Heart right ventricle (tissue), 16 donors: ENCODE results near the gene LYSMD3. TPM values are rescaled to one million over a fixed set of nuclear protein-coding genes. Genes with fewer than 3 reads are reported as not detected.

ENCODE experiments used
- ATAC-seq, 8 donors: fragments of 200-7000 bp; cut with Tn5 transposase; one replicate each; pipeline ENCODE4 v1.9.1; 2020; ENCODE audit warnings: mild to moderate bottlenecking in 8 of 8, moderate library complexity in 8 of 8, moderate number of reproducible peaks in 1 of 8
- DNase-seq, 2 donors: peaks; one replicate each; pipeline ENCODE4 v3.0.0-alpha.2; 2020
- H3K27ac ChIP-seq, 10 donors: fragments of 200-600 bp; sonication (generic) in 2 of 10; one replicate each; pipeline versions ENCODE4 v1.5.0 to v1.8.0; 2020 to 2022; ENCODE audit warnings: mild to moderate bottlenecking in 3 of 10
- H3K27me3 ChIP-seq, 7 donors: fragments of 200-600 bp; one replicate each; pipeline ENCODE4 v1.8.0; 2021 to 2022; ENCODE audit warnings: mild to moderate bottlenecking in 2 of 7
- H3K36me3 ChIP-seq, 9 donors: fragments of 200-600 bp; sonication (generic) in 1 of 9; one replicate each; pipeline versions ENCODE4 v1.5.0 to v1.8.0; 2020 to 2022; ENCODE audit warnings: mild to moderate bottlenecking in 2 of 9
- H3K4me1 ChIP-seq, 9 donors: fragments of 200-600 bp; sonication (generic) in 1 of 9; one replicate each; pipeline versions ENCODE4 v1.5.0 to v1.8.0; 2020 to 2022; ENCODE audit warnings: mild to moderate bottlenecking in 4 of 9
- H3K4me3 ChIP-seq, 10 donors: fragments of 200-600 bp; sonication (generic) in 2 of 10; one replicate each; pipeline versions ENCODE4 v1.5.0 to v1.8.0; 2020 to 2022; ENCODE audit warnings: mild to moderate bottlenecking in 7 of 10, moderate library complexity in 2 of 10
- H3K9me3 ChIP-seq, 11 donors: fragments of 200-600 bp in 10 of 11; sonication (generic) in 2 of 11; one replicate each; pipeline versions ENCODE4 v1.5.0 to v1.8.0; 2013 to 2022; ENCODE audit warnings: mild to moderate bottlenecking in 2 of 11, control low read depth in 1 of 11, moderate library complexity in 1 of 11
- WGBS, 2 donors: extraction: QIAGEN DNeasy Blood & Tissue Kit; methylation state at CpG; one replicate each; pipeline ENCODE4 v1.1.7; 2013; ENCODE audit warnings: inconsistent platforms in 1 of 2; 5-methylcytosine and 5-hydroxymethylcytosine counted together
- intact Hi-C, 10 donors: fragments of 100-400 bp; cut with DNase I; formaldehyde crosslinking; loops; one replicate each; pipeline versions ENCODE4 v1.11.1 to v1.14.2; 2022
- polyA plus RNA-seq, 2 donors: library from polyadenylated mRNA; stranded (reverse); fragments of 200-250 nt; gene quantifications; one replicate each; pipeline ENCODE4 v1.2.3, GENCODE V29; 2013
- total RNA-seq, 10 donors: library from RNA; stranded (reverse); fragmentation: NEBNext Ultra II Directional in 3 of 10; extraction: Animal tissue kit (Norgen Biotek cat#: 25700) in 3 of 10; gene quantifications; one replicate each; pipeline versions ENCODE4 v1.2.1 to v1.2.4, GENCODE V29; 2021 to 2023
- TF ChIP-seq, protein P1 (sequence below), 9 donors: fragments of 200-600 bp; sonication (generic) in 2 of 9; IDR thresholded peaks; one replicate each; pipeline versions ENCODE4 v1.5.0 to v1.8.0; 2021 to 2022; ENCODE audit warnings: antibody characterized with exemption in 9 of 9, mild to moderate bottlenecking in 5 of 9, moderate library complexity in 1 of 9
- donor health status: Arrhythmogenic right ventricular cardiomyopathy.
- donor health status: ischemic (EF 13 %, LVEDD 7.1; RV severe dilation, severe dysfunction).
- donor health status: healthy with polysubstance abuse.
- donor health status: DM: no; HTN: yes; CAD: no.
- donor health status: DM: no; HTN: no; CAD: no.
- donor health status: ischemic (EF 25% LVEDD 6.9; RV normal size, moderate dysfunction).
- donor health status: ischemic (EF 25% LVEDD 5.7; RV mildly dilated, moderate dysfunction).
- donor health status: healthy.
- donor health status: DM: yes; HTN: yes; CAD: no.
- donor health status: Ischemic cardiomyopathy.
- donor health status: ischemic (EF 35%, LVEDD 5.7; RV mildly dilated, moderate dysfunction).
- donor health status: nonischemic (EF 11% LVEDD 7.7; RV severe dilation, severe dysfunction).
- donor health status: DM: yes; HTN: yes; CAD: no.
- donor health status: PGD.
- donor health status: ischemic (EF 29% LVEDD 5.4; RV normal size, mild dysfunction).
- donor health status: nonischemic (EF 23%, LVEDD 6.1; RV moderate dilation, normal function).

Gene LYSMD3
- total and polyA plus RNA-seq, 12 donors = 5.8 to 26.7 (median 19.3) TPM

- TF ChIP-seq, protein P1, sequence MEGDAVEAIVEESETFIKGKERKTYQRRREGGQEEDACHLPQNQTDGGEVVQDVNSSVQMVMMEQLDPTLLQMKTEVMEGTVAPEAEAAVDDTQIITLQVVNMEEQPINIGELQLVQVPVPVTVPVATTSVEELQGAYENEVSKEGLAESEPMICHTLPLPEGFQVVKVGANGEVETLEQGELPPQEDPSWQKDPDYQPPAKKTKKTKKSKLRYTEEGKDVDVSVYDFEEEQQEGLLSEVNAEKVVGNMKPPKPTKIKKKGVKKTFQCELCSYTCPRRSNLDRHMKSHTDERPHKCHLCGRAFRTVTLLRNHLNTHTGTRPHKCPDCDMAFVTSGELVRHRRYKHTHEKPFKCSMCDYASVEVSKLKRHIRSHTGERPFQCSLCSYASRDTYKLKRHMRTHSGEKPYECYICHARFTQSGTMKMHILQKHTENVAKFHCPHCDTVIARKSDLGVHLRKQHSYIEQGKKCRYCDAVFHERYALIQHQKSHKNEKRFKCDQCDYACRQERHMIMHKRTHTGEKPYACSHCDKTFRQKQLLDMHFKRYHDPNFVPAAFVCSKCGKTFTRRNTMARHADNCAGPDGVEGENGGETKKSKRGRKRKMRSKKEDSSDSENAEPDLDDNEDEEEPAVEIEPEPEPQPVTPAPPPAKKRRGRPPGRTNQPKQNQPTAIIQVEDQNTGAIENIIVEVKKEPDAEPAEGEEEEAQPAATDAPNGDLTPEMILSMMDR (IDR thresholded peaks at IDR 0.05) = no peak
- DNase-seq (no peak), ATAC-seq (no peak)
- intact Hi-C loops = no loop called here
- WGBS, 2 donors = 63 to 65% methylated on average over 2 of the region's 2 CpGs
- Histone ChIP-seq H3K27ac (no peak overlapping the region), H3K9me3 (no peaks in the 10 kb centered on the region), H3K36me3 (no peaks in the 10 kb centered on the region), H3K4me3 (no peak overlapping the region), H3K4me1 (no peaks in the 10 kb centered on the region), H3K27me3 (peaks cover 0 to 20% (median 11%) of the 10 kb centered on the region in 7 donors)
Observed at GRCh38 chr5:90545511-90545910, 16.1 kb upstream of the LYSMD3 start.

GRCh38 chr5:90542827-90543519 is 13.6 kb upstream of the LYSMD3 start:
- DNase-seq = no peak
- H3K27me3 ChIP-seq = peaks cover 0 to 12% (median 4%) of the 10 kb centered on the region in 7 donors
- ATAC-seq = no peak
- TF ChIP-seq, protein P1 (IDR thresholded peaks at IDR 0.05) = no peak
- no peaks in the 10 kb centered on the region for H3K36me3 ChIP-seq
- no peaks in the 10 kb centered on the region for H3K9me3 ChIP-seq
- no peak overlapping the region for H3K4me3 ChIP-seq
- intact Hi-C loops = no loop called here
- H3K27ac ChIP-seq = no peak overlapping the region
- WGBS, 2 donors = 63% methylated on average over 4 of the region's 4 CpGs
- H3K4me1 ChIP-seq = no peaks in the 10 kb centered on the region

DNA sequence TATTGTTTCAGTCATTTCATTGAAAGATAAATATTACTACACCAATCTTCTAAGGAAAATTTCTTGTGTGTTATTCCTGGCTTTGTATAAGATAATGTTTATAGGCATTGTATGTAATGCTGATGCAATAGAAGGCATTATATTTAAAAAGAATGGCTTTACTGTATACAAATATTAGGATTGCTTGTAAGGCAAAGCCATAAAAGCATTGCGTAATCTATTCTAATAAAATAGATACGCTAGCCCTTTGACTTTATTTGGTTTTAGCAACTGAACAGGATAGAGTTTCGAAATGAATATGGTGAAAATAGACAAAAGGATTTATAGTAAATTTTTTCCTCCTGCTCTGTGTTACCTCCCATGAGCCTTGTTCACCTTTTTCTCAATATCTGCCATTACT is 5.5 kb upstream of the LYSMD3 start:
- WGBS, 2 donors = 88 to 91% methylated on average over 3 of the region's 3 CpGs
- Histone ChIP-seq H3K4me1 (peaks cover 0 to 15% (median 10%) of the 10 kb centered on the region in 9 donors), H3K4me3 (no peak overlapping the region), H3K27ac (no peak overlapping the region), H3K36me3 (no peaks in the 10 kb centered on the region), H3K9me3 (no peaks in the 10 kb centered on the region), H3K27me3 (peaks cover 0 to 31% (median 19%) of the 10 kb centered on the region in 7 donors)
- DNase-seq (no peak), ATAC-seq (no peak)
- intact Hi-C loops = loop anchor here in 4 of 10 donors (5.0 to 10.0 kb wide), 3 partner anchors 93 to 110 kb away; no protein-coding TSS in a partner anchor
- TF ChIP-seq, protein P1 (IDR thresholded peaks at IDR 0.05) = no peak

DNA sequence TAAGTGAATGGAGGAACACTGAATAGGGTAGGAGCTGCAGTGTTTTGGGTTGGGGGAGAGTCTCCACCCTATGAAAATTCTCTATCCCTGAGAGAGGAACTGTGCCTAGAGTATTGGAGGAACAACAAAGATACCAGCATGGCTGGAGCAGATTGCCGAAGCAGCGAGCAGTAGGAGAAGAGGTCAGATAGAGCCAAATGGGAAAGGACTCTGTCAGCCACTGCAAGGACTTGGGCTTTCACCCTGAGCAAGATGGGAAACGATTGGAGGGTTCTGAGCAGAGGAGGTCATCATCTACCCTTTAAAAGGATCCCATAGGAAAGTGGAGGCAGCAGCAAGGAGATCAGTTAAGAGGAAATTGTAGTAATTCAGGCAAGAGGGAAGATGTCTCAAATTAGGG is 4.4 kb upstream of the LYSMD3 start:
- no peak for DNase-seq
- peaks cover 0 to 31% (median 19%) of the 10 kb centered on the region in 7 donors for H3K27me3 ChIP-seq
- H3K4me3 ChIP-seq = no peak overlapping the region
- no peak overlapping the region for H3K27ac ChIP-seq
- H3K36me3 ChIP-seq = no peaks in the 10 kb centered on the region
- no peak for ATAC-seq
- TF ChIP-seq, protein P1 (IDR thresholded peaks at IDR 0.05) = no peak
- no peaks in the 10 kb centered on the region for H3K9me3 ChIP-seq
- peaks cover 0 to 15% (median 11%) of the 10 kb centered on the region in 9 donors for H3K4me1 ChIP-seq
- 64 to 70% methylated on average over 3 of the region's 3 CpGs for WGBS, 2 donors
- intact Hi-C loops = loop anchor here in 4 of 10 donors (5.0 to 10.0 kb wide), 3 partner anchors 91 to 109 kb away; no protein-coding TSS in a partner anchor
